ENCODE measurements around the gene MAST2.
"Not testable (repeated sequence)": the region's sequence is repeated elsewhere in the genome, so short reads cannot be mapped to it uniquely, and the experiment has no call there.

MAST2 gene

DNA sequence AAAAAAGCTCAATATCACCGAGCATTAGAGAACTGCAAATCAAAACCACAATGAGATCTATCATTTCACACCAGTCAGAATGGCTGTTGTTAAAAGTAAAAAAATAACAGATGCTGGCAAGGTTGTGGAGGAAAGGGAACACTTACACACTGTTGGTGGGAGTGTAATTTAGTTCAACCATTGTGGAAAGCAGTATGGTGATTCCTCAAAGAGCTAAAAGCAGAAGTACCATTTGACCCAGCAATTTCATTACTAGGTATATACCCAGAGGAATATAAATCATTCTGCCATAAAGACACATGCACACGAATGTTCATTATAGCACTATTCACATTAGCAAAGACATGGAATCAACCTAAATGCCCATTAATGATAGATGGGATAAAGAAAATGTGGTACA is 146.1 kb downstream of the MAST2 start:
- H3K27ac ChIP-seq (ENCODE audit: low read depth in 2 of 2, low read length in 2 of 2); H3K9me3 ChIP-seq (ENCODE audit: control insufficient read depth in 2 of 2, low read length in 2 of 2); H3K9ac ChIP-seq (ENCODE audit: low read depth in 1 of 2, low read length in 2 of 2); H3K4me3 ChIP-seq (ENCODE audit: low read length in 2 of 2); H3K36me3 ChIP-seq (ENCODE audit: control insufficient read depth in 2 of 2, insufficient read depth in 2 of 2, low read length in 2 of 2); H3K27me3 ChIP-seq (ENCODE audit: control insufficient read depth in 2 of 2, insufficient read depth in 2 of 2, low read length in 2 of 2): not testable (repeated sequence)
- peaks cover 5 to 22% of the 10 kb centered on the region in 2 donors for H3K4me1 ChIP-seq (ENCODE audit: control insufficient read depth in 2 of 2, insufficient read depth in 2 of 2, low read length in 2 of 2)

DNA sequence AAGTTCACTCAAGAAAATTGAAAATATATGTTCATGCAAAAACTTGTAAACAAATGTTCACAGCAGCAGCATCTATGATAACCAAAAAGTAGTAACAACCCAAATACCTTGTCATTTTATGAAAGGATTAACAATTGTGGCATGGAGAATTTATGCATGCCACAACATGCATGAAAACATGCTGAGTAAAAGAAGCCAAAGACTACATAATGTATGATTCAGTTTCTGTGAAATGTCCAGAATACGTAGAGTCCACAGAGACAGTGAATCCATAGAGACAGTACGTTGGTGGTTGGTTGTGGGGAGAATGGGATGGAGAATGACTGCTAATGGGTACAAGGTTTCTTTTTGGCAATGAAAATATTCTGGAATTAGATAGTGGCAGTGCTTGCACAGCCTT is 148.7 kb downstream of the MAST2 start:
- H3K4me3 ChIP-seq (ENCODE audit: low read length in 2 of 2): no peak overlapping the region
- no peak overlapping the region for H3K9ac ChIP-seq (ENCODE audit: low read depth in 1 of 2, low read length in 2 of 2)
- no peak overlapping the region for H3K27ac ChIP-seq (ENCODE audit: low read depth in 2 of 2, low read length in 2 of 2)
- no peaks in the 10 kb centered on the region for H3K9me3 ChIP-seq (ENCODE audit: control insufficient read depth in 2 of 2, low read length in 2 of 2)
- no peaks in the 10 kb centered on the region for H3K36me3 ChIP-seq (ENCODE audit: control insufficient read depth in 2 of 2, insufficient read depth in 2 of 2, low read length in 2 of 2)
- no peaks in the 10 kb centered on the region for H3K27me3 ChIP-seq (ENCODE audit: control insufficient read depth in 2 of 2, insufficient read depth in 2 of 2, low read length in 2 of 2)
- H3K4me1 ChIP-seq (ENCODE audit: control insufficient read depth in 2 of 2, insufficient read depth in 2 of 2, low read length in 2 of 2): peaks cover 5 to 11% of the 10 kb centered on the region in 2 donors

DNA sequence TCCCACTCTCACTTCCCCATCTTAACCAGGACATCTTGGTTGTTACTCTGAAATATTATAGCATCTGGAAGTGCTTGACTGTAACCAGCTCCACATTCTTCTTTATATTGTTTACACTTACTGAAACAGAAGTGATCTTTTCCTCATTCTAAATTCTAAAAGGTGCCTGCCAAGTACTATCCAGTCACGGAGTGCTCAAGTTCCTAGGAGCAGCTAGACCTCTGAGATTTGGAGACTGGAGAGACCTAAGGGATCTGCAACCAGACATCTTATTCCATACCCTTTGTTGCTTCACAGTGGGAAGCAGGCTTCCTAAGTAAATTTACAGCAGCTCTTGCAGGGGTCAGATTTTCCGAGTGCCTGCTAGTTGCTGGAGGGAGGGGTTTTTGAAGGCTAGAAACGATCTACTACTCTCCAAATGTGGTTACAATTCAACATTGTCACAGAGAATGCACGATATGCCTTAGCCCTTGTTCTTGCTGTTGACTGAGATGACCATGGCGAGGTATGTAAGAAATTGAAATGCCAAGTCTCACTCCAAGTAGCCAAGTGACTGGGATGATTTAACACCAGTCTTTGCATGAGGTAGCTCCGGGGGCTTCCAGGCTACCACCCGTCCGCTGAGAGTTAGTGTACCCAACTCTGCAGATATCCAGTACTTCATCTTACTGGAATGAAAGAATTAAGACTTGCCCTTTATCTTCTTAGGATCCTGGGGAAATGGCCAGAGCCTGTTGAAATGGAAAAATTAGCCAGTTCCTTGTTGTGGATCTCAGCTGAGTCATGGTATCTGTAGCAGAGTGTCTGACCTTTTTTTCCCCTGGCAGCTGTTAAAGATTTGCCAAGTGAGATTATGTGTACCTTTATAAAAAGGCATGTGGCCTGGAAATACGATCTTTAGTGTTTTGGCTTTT is 150.8 kb downstream of the MAST2 start:
- H3K4me1 ChIP-seq (ENCODE audit: control insufficient read depth in 2 of 2, insufficient read depth in 2 of 2, low read length in 2 of 2): peaks cover 5 to 11% of the 10 kb centered on the region in 2 donors
- peak overlapping the region; percentile 11 to 19 for H3K4me3 ChIP-seq (ENCODE audit: low read length in 2 of 2)
- H3K36me3 ChIP-seq (ENCODE audit: control insufficient read depth in 2 of 2, insufficient read depth in 2 of 2, low read length in 2 of 2): peaks cover 0 to under 1% of the 10 kb centered on the region in 2 donors
- no peaks in the 10 kb centered on the region for H3K9me3 ChIP-seq (ENCODE audit: control insufficient read depth in 2 of 2, low read length in 2 of 2)
- H3K9ac ChIP-seq (ENCODE audit: low read depth in 1 of 2, low read length in 2 of 2): no peak overlapping the region
- peak overlapping the region; percentile 71 to 75 for H3K27ac ChIP-seq (ENCODE audit: low read depth in 2 of 2, low read length in 2 of 2)
- no peaks in the 10 kb centered on the region for H3K27me3 ChIP-seq (ENCODE audit: control insufficient read depth in 2 of 2, insufficient read depth in 2 of 2, low read length in 2 of 2)

DNA sequence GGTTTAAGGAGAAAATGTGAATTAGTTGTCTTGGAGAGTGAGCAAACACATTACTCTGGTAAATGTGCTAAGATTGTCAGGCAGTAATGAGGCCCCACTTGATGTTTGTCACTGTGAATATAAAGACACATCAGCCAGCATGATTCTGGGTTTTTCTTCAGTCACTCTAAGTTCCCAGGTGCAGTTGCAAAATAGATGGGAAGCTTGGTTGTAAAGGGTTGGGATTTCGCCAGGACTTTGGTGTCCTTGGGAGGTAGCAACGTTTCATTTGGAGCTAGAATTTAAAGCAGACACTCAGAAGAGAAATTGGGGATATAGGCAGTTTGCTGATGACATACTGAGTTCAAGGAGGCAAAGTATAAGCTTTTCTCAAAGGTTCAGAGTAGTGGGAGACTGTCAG is 154.3 kb downstream of the MAST2 start:
- Histone ChIP-seq H3K27ac (ENCODE audit: low read depth in 2 of 2, low read length in 2 of 2) (no peak overlapping the region), H3K4me1 (ENCODE audit: control insufficient read depth in 2 of 2, insufficient read depth in 2 of 2, low read length in 2 of 2) (peaks cover 5 to 11% of the 10 kb centered on the region in 2 donors), H3K4me3 (ENCODE audit: low read length in 2 of 2) (no peak overlapping the region), H3K9ac (ENCODE audit: low read depth in 1 of 2, low read length in 2 of 2) (no peak overlapping the region), H3K36me3 (ENCODE audit: control insufficient read depth in 2 of 2, insufficient read depth in 2 of 2, low read length in 2 of 2) (peaks cover 10% of the 10 kb centered on the region in 2 donors), H3K27me3 (ENCODE audit: control insufficient read depth in 2 of 2, insufficient read depth in 2 of 2, low read length in 2 of 2) (no peaks in the 10 kb centered on the region), H3K9me3 (ENCODE audit: control insufficient read depth in 2 of 2, low read length in 2 of 2) (no peaks in the 10 kb centered on the region)

DNA sequence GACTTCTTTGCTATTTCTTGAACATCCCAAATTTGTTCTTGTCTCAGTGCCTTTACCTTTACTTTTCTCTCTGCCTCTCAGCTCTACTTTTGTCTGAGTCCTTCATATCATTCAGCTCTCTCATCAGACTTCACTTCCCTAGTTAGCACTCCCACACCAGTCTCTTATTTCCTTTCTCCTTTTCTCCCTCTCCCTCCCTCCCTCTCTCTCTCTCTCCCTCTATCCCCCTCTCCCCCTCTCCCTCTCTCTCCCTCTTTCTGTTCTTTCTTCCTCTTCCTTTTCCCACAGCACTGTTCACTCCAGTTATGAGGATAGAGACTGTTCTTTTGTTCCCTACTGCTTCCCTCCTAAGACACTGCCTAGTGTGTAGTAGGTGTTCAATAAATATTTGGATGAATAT is 154.9 kb downstream of the MAST2 start:
- H3K27ac ChIP-seq (ENCODE audit: low read depth in 2 of 2, low read length in 2 of 2): no peak overlapping the region
- H3K27me3 ChIP-seq (ENCODE audit: control insufficient read depth in 2 of 2, insufficient read depth in 2 of 2, low read length in 2 of 2): no peaks in the 10 kb centered on the region
- H3K9ac ChIP-seq (ENCODE audit: low read depth in 1 of 2, low read length in 2 of 2): no peak overlapping the region
- peaks cover 10% of the 10 kb centered on the region in 2 donors for H3K36me3 ChIP-seq (ENCODE audit: control insufficient read depth in 2 of 2, insufficient read depth in 2 of 2, low read length in 2 of 2)
- H3K4me3 ChIP-seq (ENCODE audit: low read length in 2 of 2): no peak overlapping the region
- no peaks in the 10 kb centered on the region for H3K9me3 ChIP-seq (ENCODE audit: control insufficient read depth in 2 of 2, low read length in 2 of 2)
- peaks cover 5 to 10% of the 10 kb centered on the region in 2 donors for H3K4me1 ChIP-seq (ENCODE audit: control insufficient read depth in 2 of 2, insufficient read depth in 2 of 2, low read length in 2 of 2)

DNA sequence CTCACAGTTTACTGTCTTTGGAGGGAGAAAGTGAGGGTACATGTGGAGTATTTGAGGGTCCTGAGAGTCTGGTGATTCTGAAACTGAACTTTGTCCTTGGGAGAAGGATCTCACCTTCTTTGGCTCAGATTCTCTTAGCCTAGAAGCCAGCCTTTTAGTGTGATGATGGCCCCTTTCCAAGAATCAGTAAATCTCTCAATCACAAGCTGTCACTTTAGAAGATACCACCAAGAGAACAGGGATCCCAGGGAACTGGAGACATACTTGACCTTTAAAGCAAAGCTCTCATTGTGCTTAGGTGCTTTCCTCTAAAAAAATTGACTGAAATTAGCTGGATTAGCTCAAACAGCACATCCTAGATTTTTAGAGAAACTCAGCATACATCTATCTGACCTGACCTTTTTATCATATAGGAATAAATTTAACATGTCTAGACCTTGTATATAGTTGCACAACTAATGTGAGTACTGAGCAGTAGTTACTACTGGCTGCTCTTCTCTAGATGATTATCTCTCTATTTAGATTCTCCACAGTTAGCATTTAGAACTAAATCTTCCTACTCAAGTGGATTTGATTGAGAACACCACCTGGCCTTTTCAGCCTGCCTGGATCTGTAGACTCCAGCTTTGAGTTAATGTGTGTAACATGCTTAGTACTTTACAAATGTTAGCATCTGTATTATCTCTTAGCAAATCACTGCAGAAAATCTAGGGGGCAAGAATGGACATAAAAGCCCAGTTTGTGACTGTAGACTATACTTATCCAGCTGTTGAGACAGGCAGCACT is 157.7 kb downstream of the MAST2 start:
- Histone ChIP-seq H3K4me3 (ENCODE audit: low read length in 2 of 2) (no peak overlapping the region), H3K9me3 (ENCODE audit: control insufficient read depth in 2 of 2, low read length in 2 of 2) (no peaks in the 10 kb centered on the region), H3K27me3 (ENCODE audit: control insufficient read depth in 2 of 2, insufficient read depth in 2 of 2, low read length in 2 of 2) (no peaks in the 10 kb centered on the region), H3K27ac (ENCODE audit: low read depth in 2 of 2, low read length in 2 of 2) (no peak overlapping the region), H3K9ac (ENCODE audit: low read depth in 1 of 2, low read length in 2 of 2) (no peak overlapping the region), H3K4me1 (ENCODE audit: control insufficient read depth in 2 of 2, insufficient read depth in 2 of 2, low read length in 2 of 2) (no peaks in the 10 kb centered on the region), H3K36me3 (ENCODE audit: control insufficient read depth in 2 of 2, insufficient read depth in 2 of 2, low read length in 2 of 2) (peaks cover 10% of the 10 kb centered on the region in 2 donors)

DNA sequence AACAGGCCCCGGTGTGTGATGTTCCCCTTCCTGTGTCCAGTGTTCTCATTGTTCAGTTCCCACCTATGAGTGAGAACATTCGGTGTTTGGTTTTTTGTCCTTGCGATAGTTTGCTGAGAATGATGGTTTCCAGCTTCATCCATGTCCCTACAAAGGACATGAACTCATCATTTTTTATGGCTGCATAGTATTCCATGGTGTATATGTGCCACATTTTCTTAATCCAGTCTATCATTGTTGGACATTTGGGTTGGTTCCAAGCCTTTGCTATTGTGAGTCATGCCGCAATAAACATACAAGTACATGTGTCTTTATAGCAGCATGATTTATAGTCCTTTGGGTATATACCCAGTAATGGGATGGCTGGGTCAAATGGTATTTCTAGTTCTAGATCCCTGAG is 158.5 kb downstream of the MAST2 start:
- not testable (repeated sequence) for H3K4me1 ChIP-seq (ENCODE audit: control insufficient read depth in 2 of 2, insufficient read depth in 2 of 2, low read length in 2 of 2); H3K27me3 ChIP-seq (ENCODE audit: control insufficient read depth in 2 of 2, insufficient read depth in 2 of 2, low read length in 2 of 2); H3K4me3 ChIP-seq (ENCODE audit: low read length in 2 of 2); H3K9me3 ChIP-seq (ENCODE audit: control insufficient read depth in 2 of 2, low read length in 2 of 2); H3K9ac ChIP-seq (ENCODE audit: low read depth in 1 of 2, low read length in 2 of 2); H3K27ac ChIP-seq (ENCODE audit: low read depth in 2 of 2, low read length in 2 of 2)
- H3K36me3 ChIP-seq (ENCODE audit: control insufficient read depth in 2 of 2, insufficient read depth in 2 of 2, low read length in 2 of 2): peaks cover 10 to 12% of the 10 kb centered on the region in 2 donors

DNA sequence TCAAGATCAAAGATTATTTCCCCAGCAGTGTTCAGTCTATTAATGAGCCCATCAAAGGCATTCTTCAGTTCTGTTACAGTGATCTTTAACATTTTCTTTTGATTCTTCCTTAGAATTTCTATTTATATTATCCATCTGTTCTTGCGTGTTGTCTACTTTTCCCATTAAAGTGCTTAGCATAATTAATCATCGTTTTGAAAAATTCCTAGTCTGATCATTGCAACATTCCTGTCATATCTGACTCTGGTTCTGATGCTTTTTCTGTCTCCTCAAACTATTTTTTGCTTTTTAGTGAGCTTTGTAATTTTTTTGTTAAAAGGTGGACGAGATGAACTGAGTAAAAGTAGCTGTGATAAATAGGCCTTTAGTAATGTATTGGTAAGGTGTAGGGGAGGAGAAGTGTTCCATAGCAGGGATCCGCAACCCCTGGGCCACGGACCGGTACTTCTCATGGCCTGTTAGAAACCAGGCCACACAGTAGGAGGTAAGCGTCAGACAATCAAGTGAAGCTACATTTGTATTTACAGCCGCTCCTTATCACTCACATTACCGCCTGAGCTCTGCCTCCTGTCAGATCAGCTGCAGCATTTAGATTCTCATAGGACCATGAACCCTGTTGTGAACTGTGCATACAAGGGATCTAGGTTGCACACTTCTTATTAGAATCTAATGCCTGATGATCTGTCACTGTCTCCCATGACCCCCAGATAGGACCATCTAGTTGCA is 165.7 kb downstream of the MAST2 start:
- Histone ChIP-seq H3K9me3 (ENCODE audit: control insufficient read depth in 2 of 2, low read length in 2 of 2) (no peaks in the 10 kb centered on the region), H3K36me3 (ENCODE audit: control insufficient read depth in 2 of 2, insufficient read depth in 2 of 2, low read length in 2 of 2) (peaks cover 2 to 6% of the 10 kb centered on the region in 2 donors), H3K27ac (ENCODE audit: low read depth in 2 of 2, low read length in 2 of 2) (peak overlapping the region; percentile 2 to 4), H3K4me1 (ENCODE audit: control insufficient read depth in 2 of 2, insufficient read depth in 2 of 2, low read length in 2 of 2) (peaks cover 18 to 39% of the 10 kb centered on the region in 2 donors), H3K4me3 (ENCODE audit: low read length in 2 of 2) (no peak overlapping the region), H3K27me3 (ENCODE audit: control insufficient read depth in 2 of 2, insufficient read depth in 2 of 2, low read length in 2 of 2) (no peaks in the 10 kb centered on the region), H3K9ac (ENCODE audit: low read depth in 1 of 2, low read length in 2 of 2) (no peak overlapping the region)

DNA sequence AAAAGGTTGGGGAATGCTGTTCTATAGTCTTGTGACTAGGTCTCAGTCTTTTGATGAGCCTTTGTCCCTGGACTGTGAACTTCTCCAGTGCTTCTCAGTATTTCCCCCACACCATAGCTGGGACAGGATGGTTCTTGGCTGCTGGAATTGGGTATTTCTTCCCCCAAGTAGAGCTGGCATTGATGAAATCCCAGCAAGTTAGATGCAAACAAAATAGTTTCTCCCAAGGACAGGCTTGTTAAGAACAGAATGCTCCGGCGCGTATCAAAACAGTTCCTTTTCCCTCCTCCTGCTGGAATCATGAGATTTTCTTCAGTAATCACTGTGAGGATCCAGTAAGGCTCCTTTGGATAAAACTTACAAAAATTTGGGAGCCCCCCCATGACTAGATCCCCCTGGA is 166.5 kb downstream of the MAST2 start:
- no peak overlapping the region for H3K4me3 ChIP-seq (ENCODE audit: low read length in 2 of 2)
- peaks cover 22 to 47% of the 10 kb centered on the region in 2 donors for H3K4me1 ChIP-seq (ENCODE audit: control insufficient read depth in 2 of 2, insufficient read depth in 2 of 2, low read length in 2 of 2)
- H3K9ac ChIP-seq (ENCODE audit: low read depth in 1 of 2, low read length in 2 of 2): no peak overlapping the region
- peaks cover 2 to 6% of the 10 kb centered on the region in 2 donors for H3K36me3 ChIP-seq (ENCODE audit: control insufficient read depth in 2 of 2, insufficient read depth in 2 of 2, low read length in 2 of 2)
- no peaks in the 10 kb centered on the region for H3K27me3 ChIP-seq (ENCODE audit: control insufficient read depth in 2 of 2, insufficient read depth in 2 of 2, low read length in 2 of 2)
- H3K9me3 ChIP-seq (ENCODE audit: control insufficient read depth in 2 of 2, low read length in 2 of 2): no peaks in the 10 kb centered on the region
- H3K27ac ChIP-seq (ENCODE audit: low read depth in 2 of 2, low read length in 2 of 2): peak overlapping the region; percentile 7 to 14

Data from mucosa of rectum (tissue), 2 donors.